Gastrocnemius medialis (tissue), 4 donors: ENCODE data around the gene PRSS38. TPM values are rescaled to one million over a fixed set of nuclear protein-coding genes. Genes with fewer than 3 reads are reported as not detected.
A peak's percentile ranks its signal among the peaks of the same experiment; 100 is the strongest.

Experiments used
- ATAC-seq, 2 donors: fragments of 150-250 bp; one replicate each; pipeline ENCODE4 v1.9.1; 2016
- DNase-seq, 2 donors: peaks; one replicate each; pipeline ENCODE4 v3.0.0-alpha.2; 2019
- H3K27ac ChIP-seq, 4 donors: fragments of 200-600 bp; sonication (generic); 1 replicate in 1 of 4; 2 replicates in 3 of 4; pipeline ENCODE4 v1.5.1; 2016 to 2018; ENCODE audit warnings: mild to moderate bottlenecking in 2 of 4, moderate library complexity in 1 of 4
- H3K27me3 ChIP-seq, 3 donors: fragments of 200-600 bp; sonication (generic) in 2 of 3; 1 replicate in 1 of 3; 2 replicates in 2 of 3; pipeline versions ENCODE4 v1.5.1 to v1.6.0; 2016 to 2019; ENCODE audit warnings: mild to moderate bottlenecking in 1 of 3, moderate library complexity in 1 of 3
- H3K36me3 ChIP-seq, 2 donors: fragments of 200-600 bp; sonication (generic) in 1 of 2; one replicate each; pipeline ENCODE4 v1.5.1; 2017 to 2018
- H3K4me1 ChIP-seq, 2 donors: fragments of 200-600 bp; sonication (generic) in 1 of 2; one replicate each; pipeline ENCODE4 v1.5.1; 2016 to 2017; ENCODE audit warnings: mild to moderate bottlenecking in 2 of 2
- H3K4me3 ChIP-seq, 4 donors: fragments of 200-600 bp; sonication (generic) in 3 of 4; 1 replicate in 1 of 4; 2 replicates in 3 of 4; pipeline ENCODE4 v1.5.1; 2016 to 2019; ENCODE audit warnings: mild to moderate bottlenecking in 2 of 4
- H3K9me3 ChIP-seq, 3 donors: fragments of 200-600 bp; sonication (generic) in 2 of 3; 1 replicate in 1 of 3; 2 replicates in 2 of 3; pipeline ENCODE4 v1.5.1; 2016 to 2019
- POLR2A ChIP-seq, 2 donors: fragments of 450-650 bp; IDR thresholded peaks; one replicate each; pipeline ENCODE4 v1.6.1; 2017; ENCODE audit warnings: antibody characterized with exemption in 2 of 2, mild to moderate bottlenecking in 2 of 2, moderate library complexity in 2 of 2
- in situ Hi-C, 4 donors: fragments of 200-750 bp; cut with MboI; loops; one replicate each; pipeline versions ENCODE4 v1.15.0 to v1.8.0; 2017; ENCODE audit warnings: low sequenced_read_pairs in 4 of 4
- intact Hi-C: fragments of 100-400 bp; cut with DNase I; formaldehyde crosslinking; loops from one replicate; pipeline ENCODE4 v1.15.1; 2023; ENCODE audit warnings: low total_unique reads
- total RNA-seq, 4 donors: library from RNA; depleted of rRNA; stranded (reverse); fragments of >200 nt; gene quantifications; one replicate each; pipeline versions ENCODE4 v1.1.0 to v1.2.3, GENCODE V29; 2016
- TF ChIP-seq, protein P1 (sequence below), 5 experiments: fragments of 450-650 bp in 3 of 5; fragments of 200-600 bp in 2 of 5; sonication (generic) in 2 of 5; IDR thresholded peaks in 4 of 5; conservative IDR thresholded peaks in 1 of 5; 1 replicate in 4 of 5; 2 replicates in 1 of 5; pipeline ENCODE4 v1.5.1; 2016 to 2019; ENCODE audit warnings: antibody characterized with exemption in 5 of 5, mild to moderate bottlenecking in 3 of 5, moderate library complexity in 3 of 5

PRSS38 gene
- total RNA-seq, 4 donors from 2014 or later, result not detected

DNA sequence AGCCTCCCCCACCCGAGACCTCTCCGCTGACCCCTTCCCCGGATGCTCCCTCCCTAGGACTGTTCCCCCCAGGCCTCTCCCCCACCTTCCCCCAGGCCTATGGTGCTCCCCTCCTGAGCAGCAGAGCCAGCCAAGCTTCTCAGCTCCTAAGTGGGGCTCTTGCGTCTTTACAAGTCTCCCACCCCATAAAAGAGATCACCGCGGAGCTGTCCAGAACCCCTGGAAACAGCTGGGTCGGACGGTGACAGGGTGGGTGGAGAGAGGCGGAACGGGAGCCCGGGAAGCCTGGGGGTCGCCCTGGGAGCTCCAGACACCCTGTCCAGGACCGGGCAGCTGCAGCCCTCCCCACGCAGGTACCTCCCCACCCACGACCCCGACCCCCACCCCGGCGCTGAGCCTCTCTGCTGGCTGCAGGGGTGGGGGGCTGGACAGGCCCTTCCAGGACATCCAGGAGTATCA is 71.1 kb downstream of the PRSS38 start:
- in situ Hi-C loops (no loop called here), intact Hi-C loops (no loop called here)

DNA sequence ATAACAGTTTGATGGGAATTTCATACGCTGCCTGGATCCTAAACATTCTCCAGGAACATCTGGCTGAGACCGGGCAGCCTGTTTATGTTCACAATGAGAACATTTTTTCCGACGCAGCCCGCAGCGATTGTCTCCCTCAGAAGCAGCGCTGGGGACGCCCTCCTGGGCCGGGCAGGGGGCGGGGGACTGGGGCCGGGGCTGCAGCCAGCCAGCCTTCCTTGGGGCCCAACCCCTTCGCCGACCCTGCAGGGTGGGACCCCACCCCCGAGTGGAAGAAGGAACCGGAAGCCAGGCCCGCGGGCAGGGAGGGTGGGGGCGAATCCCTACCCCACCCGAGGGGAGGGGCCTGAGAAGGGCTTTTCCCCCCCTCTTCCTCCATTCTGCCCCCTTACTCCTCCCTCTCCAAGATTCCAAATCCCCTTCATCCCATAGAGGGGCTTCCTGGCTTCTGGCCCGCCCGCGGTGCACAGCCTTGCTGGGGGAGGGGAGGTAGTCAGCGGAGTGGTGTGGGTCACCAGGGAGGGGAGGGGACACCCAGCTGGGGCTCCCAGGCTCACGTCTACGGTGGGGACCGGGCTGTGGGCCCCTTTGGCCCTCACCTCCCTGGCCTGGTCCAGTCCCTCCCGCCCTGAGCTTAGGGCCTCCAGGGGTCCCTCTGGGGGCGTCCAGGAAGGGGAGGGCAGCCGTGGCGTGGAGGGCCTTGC is 71.7 kb downstream of the PRSS38 start:
- no peak for ATAC-seq
- Histone ChIP-seq H3K36me3 (no peaks in the 10 kb centered on the region), H3K4me1 (peaks cover 0 to 8% of the 10 kb centered on the region in 2 donors), H3K27me3 (peaks cover 0 to 8% (median 0%) of the 10 kb centered on the region in 3 donors), H3K27ac (peak overlapping the region; percentile 62 to 79 (median 70)), H3K9me3 (no peaks in the 10 kb centered on the region), H3K4me3 (peak overlapping the region; percentile 26 to 58 (median 47))
- intact Hi-C loops (no loop called here), in situ Hi-C loops (no loop called here)
- DNase-seq, result peak in 1 of 2 donors; percentile 21
- no peak for TF ChIP-seq POLR2A (IDR thresholded peaks at IDR 0.05)
- TF ChIP-seq, protein P1, sequence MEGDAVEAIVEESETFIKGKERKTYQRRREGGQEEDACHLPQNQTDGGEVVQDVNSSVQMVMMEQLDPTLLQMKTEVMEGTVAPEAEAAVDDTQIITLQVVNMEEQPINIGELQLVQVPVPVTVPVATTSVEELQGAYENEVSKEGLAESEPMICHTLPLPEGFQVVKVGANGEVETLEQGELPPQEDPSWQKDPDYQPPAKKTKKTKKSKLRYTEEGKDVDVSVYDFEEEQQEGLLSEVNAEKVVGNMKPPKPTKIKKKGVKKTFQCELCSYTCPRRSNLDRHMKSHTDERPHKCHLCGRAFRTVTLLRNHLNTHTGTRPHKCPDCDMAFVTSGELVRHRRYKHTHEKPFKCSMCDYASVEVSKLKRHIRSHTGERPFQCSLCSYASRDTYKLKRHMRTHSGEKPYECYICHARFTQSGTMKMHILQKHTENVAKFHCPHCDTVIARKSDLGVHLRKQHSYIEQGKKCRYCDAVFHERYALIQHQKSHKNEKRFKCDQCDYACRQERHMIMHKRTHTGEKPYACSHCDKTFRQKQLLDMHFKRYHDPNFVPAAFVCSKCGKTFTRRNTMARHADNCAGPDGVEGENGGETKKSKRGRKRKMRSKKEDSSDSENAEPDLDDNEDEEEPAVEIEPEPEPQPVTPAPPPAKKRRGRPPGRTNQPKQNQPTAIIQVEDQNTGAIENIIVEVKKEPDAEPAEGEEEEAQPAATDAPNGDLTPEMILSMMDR (IDR thresholded peaks at IDR 0.05 in 4 of 5, conservative IDR thresholded peaks at IDR 0.05 in 1 of 5), result no peak

More for the DNA sequence above, 71.1 kb downstream of the PRSS38 start:
- Histone ChIP-seq H3K36me3 (no peaks in the 10 kb centered on the region), H3K4me1 (peaks cover 0 to 8% of the 10 kb centered on the region in 2 donors), H3K27ac (peak overlapping the region; percentile 62 to 79 (median 70)), H3K9me3 (no peaks in the 10 kb centered on the region), H3K27me3 (peaks cover 0 to 8% (median 0%) of the 10 kb centered on the region in 3 donors), H3K4me3 (peak overlapping the region; percentile 26 to 58 (median 47))
- no peak for ATAC-seq
- DNase-seq, result peak in 1 of 2 donors; percentile 6
- TF ChIP-seq, protein P1 (IDR thresholded peaks at IDR 0.05 in 4 of 5, conservative IDR thresholded peaks at IDR 0.05 in 1 of 5), result no peak
- TF ChIP-seq POLR2A (IDR thresholded peaks at IDR 0.05), result no peak

DNA sequence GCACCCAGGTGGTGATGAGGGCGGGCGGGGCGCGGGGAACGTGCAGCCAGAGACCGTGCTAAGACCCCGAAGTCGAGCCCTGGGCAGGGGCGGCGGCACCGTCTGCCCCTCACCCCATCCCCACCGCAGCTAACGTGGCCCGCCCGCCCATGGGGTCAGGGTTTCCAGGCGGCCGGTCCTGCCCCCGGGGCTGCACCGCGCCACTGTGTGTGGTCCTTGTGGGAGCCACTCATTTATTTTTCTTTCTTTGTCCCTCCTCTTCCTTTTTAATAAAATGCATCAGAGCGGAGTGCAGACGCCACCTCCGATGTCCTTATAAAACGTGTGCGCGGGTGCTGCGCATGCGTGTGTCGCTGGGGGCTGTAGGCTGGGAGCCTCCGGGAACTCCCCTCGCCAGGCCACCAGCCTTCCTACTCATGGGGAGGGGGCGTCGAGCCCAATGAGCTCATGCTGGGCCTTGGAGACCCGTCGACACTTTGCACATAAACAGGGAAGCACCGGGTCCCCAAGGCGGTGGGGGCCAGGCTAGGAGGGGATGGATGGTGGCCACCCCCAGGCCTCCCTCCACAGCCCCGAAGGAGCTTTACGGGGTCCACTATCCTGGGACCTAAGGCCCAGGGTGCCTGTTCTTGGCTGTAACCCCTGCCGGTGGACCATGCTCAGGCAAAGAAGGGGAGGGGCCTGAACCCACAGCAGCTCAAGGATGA is 72.4 kb downstream of the PRSS38 start:
- DNase-seq, result peak in 1 of 2 donors; percentile 37
- Histone ChIP-seq H3K4me1 (peaks cover 0 to 8% of the 10 kb centered on the region in 2 donors), H3K4me3 (peak overlapping the region; percentile 26 to 58 (median 47)), H3K27me3 (peaks cover 0 to 8% (median 0%) of the 10 kb centered on the region in 3 donors), H3K9me3 (no peaks in the 10 kb centered on the region), H3K36me3 (no peaks in the 10 kb centered on the region), H3K27ac (peak overlapping the region; percentile 62 to 79 (median 70))
- ATAC-seq, result peak; percentile 38 to 39
- in situ Hi-C loops, result no loop called here
- TF ChIP-seq, protein P1 (IDR thresholded peaks at IDR 0.05 in 4 of 5, conservative IDR thresholded peaks at IDR 0.05 in 1 of 5), result no peak
- no peak for TF ChIP-seq POLR2A (IDR thresholded peaks at IDR 0.05)
- intact Hi-C loops, result no loop called here

DNA sequence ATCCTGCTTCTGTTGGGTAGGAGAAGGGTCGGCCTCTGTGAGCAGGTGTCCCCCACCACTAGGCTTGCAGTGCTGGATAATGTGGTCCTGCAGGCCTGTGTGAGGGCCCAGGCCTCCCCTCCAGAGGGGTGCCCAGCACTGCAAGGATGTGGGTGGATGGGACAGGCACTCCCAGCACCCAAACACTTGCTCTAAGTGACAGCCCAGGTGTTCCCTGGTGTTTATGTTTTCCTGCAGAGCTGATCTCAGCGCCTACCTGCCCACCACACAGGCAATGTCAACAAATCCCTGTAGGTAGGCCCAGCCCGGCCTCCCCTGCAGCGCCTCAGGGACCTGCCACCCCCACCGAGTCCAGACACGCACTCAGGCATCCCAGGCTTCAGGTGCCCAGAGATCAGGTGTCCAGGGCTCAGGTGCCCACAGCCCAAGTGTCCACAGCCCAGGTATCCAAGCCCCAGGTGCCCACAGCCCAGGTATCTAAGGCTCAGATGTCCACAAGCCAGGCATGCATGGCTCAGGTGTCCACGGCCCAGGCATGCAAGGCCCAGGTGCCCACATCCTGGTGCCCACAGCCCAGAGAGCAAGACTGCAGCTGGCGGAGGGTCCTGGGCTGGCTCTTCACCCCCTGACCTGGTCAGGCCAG is 73.0 kb downstream of the PRSS38 start:
- no peak for TF ChIP-seq POLR2A (IDR thresholded peaks at IDR 0.05)
- TF ChIP-seq, protein P1 (IDR thresholded peaks at IDR 0.05 in 4 of 5, conservative IDR thresholded peaks at IDR 0.05 in 1 of 5), result no peak
- intact Hi-C loops (no loop called here), in situ Hi-C loops (no loop called here)
- Histone ChIP-seq H3K4me3 (no peak overlapping the region), H3K9me3 (no peaks in the 10 kb centered on the region), H3K36me3 (no peaks in the 10 kb centered on the region), H3K4me1 (peaks cover 0 to 8% of the 10 kb centered on the region in 2 donors), H3K27me3 (peaks cover 0 to 8% (median 0%) of the 10 kb centered on the region in 3 donors), H3K27ac (peak overlapping the region in 2 of 4 donors; percentile 66 to 79)
- DNase-seq, result peak in 1 of 2 donors; percentile 8
- no peak for ATAC-seq
